KOPT-K1 (cell line): Measurements from ENCODE around the gene PSMC3IP.
A peak's percentile ranks its signal among the peaks of the same experiment; 100 is the strongest.
"Not testable (repeated sequence)": the region's sequence is repeated elsewhere in the genome, so short reads cannot be mapped to it uniquely, and the experiment has no call there.

Source experiments
- H3K27ac ChIP-seq: fragments of 200-600 bp; sonication (generic); 2 replicates; pipeline ENCODE4 v1.5.1; 2016; ENCODE audit warnings: antibody characterized with exemption, mild to moderate bottlenecking, low read depth, low read length; ENCODE audit not compliant: poor library complexity, severe bottlenecking
- H3K36me3 ChIP-seq: fragments of 200-600 bp; sonication (generic); 2 replicates; pipeline ENCODE4 v1.5.1; 2017; ENCODE audit warnings: antibody characterized with exemption, mild to moderate bottlenecking, low read length, moderate library complexity; ENCODE audit not compliant: insufficient read depth
- H3K9me3 ChIP-seq: fragments of 200-600 bp; sonication (generic); 2 replicates; pipeline ENCODE4 v1.5.1; 2017; ENCODE audit warnings: antibody characterized with exemption, low read length, mild to moderate bottlenecking; ENCODE audit not compliant: insufficient read depth, poor library complexity, severe bottlenecking

The PSMC3IP gene

DNA sequence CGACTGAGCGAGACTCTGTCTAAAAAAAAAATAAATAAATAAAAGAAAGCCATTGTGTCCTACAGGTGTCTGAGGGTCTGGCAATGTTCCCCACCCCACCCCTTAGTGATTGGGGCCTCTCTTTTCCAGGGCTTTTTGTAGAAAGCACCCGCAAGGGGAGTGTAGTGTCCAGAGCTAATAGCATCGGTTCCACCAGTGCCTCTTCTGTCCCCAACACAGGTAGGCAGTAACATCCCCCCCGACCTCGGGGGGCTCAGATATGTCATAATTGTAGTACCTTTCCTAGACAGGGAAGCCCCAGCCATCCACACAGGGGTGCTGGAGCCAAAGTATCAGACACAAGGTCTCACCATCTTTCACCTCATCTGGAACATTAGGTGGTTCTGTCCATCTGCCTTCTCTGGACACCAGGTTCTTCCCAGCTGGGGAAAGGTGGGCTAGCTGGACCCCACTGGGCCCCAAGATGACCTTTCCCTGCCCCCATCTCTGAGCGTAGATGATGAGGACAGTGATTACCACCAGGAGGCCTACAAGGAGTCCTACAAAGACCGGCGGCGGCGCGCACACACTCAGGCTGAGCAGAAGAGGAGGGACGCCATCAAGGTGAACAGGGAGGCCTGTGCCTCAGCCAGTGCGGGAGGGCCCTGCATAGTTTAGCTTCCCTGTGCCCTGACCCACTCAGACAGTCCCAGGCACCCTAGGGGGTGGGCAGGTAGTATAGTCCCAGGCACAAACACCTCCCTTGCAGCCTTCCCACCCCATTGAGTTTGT is 9.0 kb downstream of the PSMC3IP start:
- Histone ChIP-seq H3K36me3 (peaks cover 81% of the 10 kb centered on the region), H3K27ac (no peak overlapping the region), H3K9me3 (no peaks in the 10 kb centered on the region)

GRCh38 chr17:42566883-42567573 is 10.5 kb downstream of the PSMC3IP start, which contains the start of gene MLX:
Gene MLX (plus strand): TSS chr17:42567100. CDS start chr17:42567125, 25 bp downstream.
- no peaks in the 10 kb centered on the region for H3K9me3 ChIP-seq
- H3K36me3 ChIP-seq = peaks cover 70% of the 10 kb centered on the region
- H3K27ac ChIP-seq = peak within 1 kb of the TSS; percentile 90

DNA sequence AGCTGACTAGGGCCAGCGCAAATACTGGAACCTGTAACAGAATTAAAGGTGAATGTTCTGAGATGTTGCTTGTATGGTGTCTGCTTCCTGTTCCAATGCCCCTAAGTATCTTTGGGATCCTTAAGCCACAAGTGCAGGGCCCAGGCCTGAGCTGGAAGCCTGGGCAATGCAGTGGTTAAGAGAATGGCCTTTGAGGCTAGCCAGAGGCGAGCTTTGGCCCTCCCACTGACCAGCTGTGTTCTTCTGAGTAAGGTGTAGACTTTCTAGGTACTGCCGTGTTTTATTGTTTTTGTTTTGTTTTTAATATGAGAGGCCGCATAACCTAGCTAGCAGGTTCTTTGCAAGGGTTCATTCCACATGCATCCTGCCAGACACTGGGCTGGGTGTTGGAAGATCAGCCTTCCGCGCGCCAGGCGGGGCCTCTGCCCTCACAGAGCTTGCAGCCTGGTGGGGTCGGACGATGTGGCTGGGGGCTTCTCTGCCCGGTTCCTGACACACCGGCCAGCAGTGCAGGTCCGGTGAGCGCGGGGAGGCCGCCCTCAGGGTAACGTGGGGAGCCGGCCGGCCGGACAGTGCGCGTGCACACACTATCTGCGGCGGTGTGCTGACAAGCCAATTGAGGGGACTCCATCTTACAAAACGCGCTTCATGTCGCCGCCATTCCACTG is 11.2 kb downstream of the PSMC3IP start:
- Histone ChIP-seq H3K27ac (peak overlapping the region; percentile 90), H3K36me3 (peaks cover 63% of the 10 kb centered on the region)

GRCh38 chr17:42565523-42566214 is 11.9 kb downstream of the PSMC3IP start:
- no peaks in the 10 kb centered on the region for H3K9me3 ChIP-seq
- peaks cover 56% of the 10 kb centered on the region for H3K36me3 ChIP-seq
- peak overlapping the region; percentile 90 for H3K27ac ChIP-seq

More for the DNA sequence above, 11.2 kb downstream of the PSMC3IP start:
- H3K9me3 ChIP-seq = no peaks in the 10 kb centered on the region

DNA sequence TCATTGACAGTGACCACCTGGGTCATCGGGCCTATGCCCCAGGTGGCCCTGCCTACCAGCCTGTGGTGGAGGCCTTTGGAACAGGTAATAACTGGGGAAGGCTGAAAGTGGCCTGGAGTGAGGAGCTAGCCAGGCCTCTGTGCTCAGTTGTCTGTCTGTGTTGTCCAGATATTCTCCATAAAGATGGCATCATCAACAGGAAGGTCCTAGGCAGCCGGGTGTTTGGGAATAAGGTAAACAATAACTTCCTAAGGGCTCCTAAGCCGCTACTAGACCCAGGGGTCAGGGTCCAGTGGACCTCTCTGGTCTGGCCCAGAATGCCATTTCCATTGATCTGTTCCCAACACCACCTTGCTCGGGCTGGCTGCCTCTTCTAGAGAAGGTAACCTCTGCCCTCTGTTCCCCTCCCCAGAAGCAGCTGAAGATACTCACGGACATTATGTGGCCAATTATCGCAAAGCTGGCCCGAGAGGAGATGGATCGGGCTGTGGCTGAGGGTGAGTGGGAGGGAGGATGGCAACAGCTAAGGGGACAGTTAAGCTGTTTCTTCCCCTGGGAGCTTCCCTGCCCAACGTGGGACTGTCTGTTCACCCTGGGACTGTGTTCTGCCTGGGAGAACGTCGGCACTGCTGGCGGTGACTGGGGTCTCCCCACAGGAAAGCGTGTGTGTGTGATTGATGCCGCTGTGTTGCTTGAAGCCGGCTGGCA is 12.6 kb downstream of the PSMC3IP start:
- Histone ChIP-seq H3K36me3 (peaks cover 49% of the 10 kb centered on the region), H3K9me3 (no peaks in the 10 kb centered on the region)

GRCh38 chr17:42563950-42564349 is 13.6 kb downstream of the PSMC3IP start:
- no peaks in the 10 kb centered on the region for H3K9me3 ChIP-seq
- H3K36me3 ChIP-seq = peaks cover 39% of the 10 kb centered on the region
- H3K27ac ChIP-seq = no peak overlapping the region

More for the DNA sequence above, 12.6 kb downstream of the PSMC3IP start:
- no peak overlapping the region for H3K27ac ChIP-seq

- H3K36me3 ChIP-seq = peaks cover 35% of the 10 kb centered on the region
- H3K27ac ChIP-seq = peak overlapping the region; percentile 76
- no peaks in the 10 kb centered on the region for H3K9me3 ChIP-seq
These were observed 14.0 kb downstream of the PSMC3IP start for GRCh38 chr17:42563543-42563942.

GRCh38 chr17:42563143-42563509 is 14.4 kb downstream of the PSMC3IP start:
- Histone ChIP-seq H3K27ac (peak overlapping the region; percentile 76), H3K36me3 (peaks cover 32% of the 10 kb centered on the region), H3K9me3 (no peaks in the 10 kb centered on the region)

DNA sequence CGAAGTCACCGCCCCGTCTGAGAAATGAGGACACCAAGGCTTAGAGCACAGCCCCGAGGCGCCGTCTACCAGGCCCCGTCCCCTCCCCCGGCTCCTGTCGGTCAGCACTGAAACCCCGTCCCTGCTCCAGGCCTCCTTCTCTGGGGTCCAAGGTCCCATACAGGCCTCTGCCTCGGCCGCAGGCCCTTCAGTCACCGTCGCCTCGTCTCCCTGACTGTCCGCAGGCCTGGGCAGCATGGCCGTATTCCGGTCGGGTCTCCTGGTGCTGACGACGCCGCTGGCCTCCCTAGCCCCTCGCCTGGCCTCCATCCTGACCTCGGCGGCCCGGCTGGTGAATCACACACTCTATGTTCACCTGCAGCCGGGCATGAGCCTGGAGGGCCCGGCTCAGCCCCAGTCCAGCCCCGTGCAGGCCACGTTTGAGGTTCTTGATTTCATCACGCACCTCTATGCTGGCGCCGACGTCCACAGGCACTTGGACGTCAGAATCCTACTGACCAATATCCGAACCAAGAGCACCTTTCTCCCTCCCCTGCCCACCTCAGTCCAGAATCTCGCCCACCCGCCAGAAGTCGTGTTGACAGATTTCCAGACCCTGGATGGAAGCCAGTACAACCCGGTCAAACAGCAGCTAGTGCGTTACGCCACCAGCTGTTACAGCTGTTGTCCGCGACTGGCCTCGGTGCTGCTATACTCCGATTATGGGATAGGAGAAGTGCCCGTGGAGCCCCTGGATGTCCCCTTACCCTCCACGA is 15.0 kb downstream of the PSMC3IP start:
- Histone ChIP-seq H3K9me3 (no peaks in the 10 kb centered on the region), H3K27ac (peak overlapping the region; percentile 76), H3K36me3 (peaks cover 32% of the 10 kb centered on the region)

DNA sequence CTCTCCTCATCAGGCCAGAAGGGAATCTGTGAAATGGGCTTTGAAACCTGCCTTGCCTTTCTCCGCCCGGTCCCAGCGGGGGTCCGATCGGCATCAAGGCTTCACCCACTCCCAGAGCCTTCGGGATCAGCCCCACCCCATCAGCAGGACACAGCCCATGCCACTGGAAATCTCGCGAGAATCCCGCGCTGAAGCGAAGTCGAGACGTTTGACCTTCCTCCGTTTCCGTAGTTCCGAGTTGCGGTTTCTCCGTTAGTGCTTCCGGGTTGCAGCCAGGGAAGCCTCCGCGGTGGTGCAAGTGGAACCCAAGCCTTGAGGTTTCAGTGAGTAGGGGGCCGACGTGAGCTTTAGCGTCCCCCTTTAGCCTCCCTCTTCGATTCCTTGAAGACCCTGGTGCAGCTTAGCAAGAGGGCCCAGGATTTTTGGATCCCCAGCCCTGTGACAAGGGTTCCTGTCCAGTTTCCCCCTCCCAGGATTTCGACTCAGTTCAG is 15.6 kb downstream of the PSMC3IP start, which contains the start of gene COASY:
Gene COASY, plus strand, starts transcription at position 252 of the 491 bp plus-strand sequence. CDS start 475 bp downstream, outside the sequence.
- peak within 1 kb of the TSS; percentile 76 for H3K27ac ChIP-seq
- no peaks in the 10 kb centered on the region for H3K9me3 ChIP-seq
- H3K36me3 ChIP-seq = peaks cover 32% of the 10 kb centered on the region

- peaks cover 21% of the 10 kb centered on the region for H3K36me3 ChIP-seq
- no peak overlapping the region for H3K27ac ChIP-seq
- H3K9me3 ChIP-seq = no peaks in the 10 kb centered on the region
These were observed 17.3 kb downstream of the PSMC3IP start for GRCh38 chr17:42560246-42560645.

GRCh38 chr17:42559075-42559474 is 18.5 kb downstream of the PSMC3IP start:
- H3K36me3 ChIP-seq = peaks cover 9% of the 10 kb centered on the region; the same call in 1 of the 2 replicates
- H3K27ac ChIP-seq = no peak overlapping the region
- no peaks in the 10 kb centered on the region for H3K9me3 ChIP-seq

DNA sequence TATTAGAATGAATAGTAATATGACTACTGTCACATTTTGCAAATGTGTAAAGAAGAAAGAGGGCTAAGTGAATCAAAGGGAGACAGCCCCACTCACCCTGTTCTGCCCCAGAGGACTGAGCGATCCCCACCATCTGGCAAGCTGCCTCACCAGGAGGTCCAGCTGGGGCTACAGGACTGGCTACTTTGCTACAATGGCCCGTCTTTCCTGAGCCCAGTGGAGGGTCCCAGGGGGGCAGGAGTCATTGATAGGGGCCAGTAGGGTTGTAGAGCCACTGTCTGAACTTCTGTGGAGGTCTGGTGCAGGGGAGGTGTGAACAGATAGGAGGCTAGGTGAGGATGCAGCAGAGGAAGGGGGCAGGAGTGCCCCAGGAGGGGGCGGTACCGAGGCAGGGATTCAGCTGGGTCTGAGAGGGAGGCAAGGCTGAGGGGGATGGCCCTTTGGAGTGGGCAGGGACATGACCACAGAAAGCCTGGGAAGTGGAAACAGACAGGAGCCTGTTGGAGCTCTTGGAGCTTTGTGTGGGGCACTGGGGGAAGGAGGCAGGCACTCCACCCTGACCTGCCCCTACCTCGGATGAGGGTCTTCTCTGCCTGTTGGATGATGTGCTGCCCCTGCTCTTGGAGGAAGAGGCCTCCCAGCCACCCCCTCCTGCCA is 21.4 kb downstream of the PSMC3IP start:
- H3K36me3 ChIP-seq, H3K27ac ChIP-seq, H3K9me3 ChIP-seq: not testable (repeated sequence)
